SIG-M5 treated with dmso at 0.1 percent for 504 hours (cell line): ENCODE results near the gene MAPK8IP3.

Experiments used
- DNase-seq: peaks from one replicate; lab custom pipeline; 2025; ENCODE audit not compliant: unreplicated experiment; lab: John Stamatoyannopoulos, UW

Gene MAPK8IP3

DNA sequence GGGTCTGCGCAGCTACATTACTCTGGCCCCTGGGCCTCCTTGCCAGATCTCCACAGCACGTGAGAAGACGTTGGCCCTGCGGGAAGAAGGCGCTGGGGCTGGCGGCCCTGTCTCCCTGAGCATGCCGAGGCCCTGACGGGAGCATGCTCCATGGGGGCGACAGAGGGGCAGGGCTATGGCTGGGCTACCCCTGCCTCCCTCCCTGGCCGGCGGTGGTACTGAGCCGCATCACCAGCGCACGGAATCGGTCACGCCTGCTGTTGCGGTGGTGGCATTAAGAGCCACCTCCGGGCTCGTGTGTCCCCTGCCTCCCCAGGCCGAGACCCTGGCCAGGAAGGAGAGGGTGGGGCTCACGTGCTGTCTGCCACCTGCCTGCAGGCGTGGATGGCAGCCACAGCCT is 28.1 kb downstream of the MAPK8IP3 start:
- no peak for DNase-seq

DNA sequence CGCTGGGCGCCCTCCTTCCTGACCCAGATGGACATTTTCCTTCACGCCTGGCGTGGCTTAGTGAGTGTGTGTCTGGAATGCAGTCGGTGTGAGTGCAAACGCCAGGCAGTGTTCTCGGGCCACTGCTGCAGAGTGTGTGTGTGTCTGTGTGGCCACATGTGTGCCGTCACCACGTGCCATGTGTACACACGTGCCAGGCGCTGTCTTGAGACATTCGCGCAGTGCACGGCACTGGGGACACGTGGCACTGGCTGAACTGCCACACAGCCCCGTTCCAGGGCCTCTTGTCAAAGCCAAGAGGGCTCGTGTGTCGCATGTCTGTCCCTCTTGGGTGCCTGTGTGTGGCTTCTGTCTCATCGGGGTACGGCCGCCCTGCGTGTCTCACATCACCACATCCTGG is 28.8 kb downstream of the MAPK8IP3 start:
- DNase-seq: no peak

DNA sequence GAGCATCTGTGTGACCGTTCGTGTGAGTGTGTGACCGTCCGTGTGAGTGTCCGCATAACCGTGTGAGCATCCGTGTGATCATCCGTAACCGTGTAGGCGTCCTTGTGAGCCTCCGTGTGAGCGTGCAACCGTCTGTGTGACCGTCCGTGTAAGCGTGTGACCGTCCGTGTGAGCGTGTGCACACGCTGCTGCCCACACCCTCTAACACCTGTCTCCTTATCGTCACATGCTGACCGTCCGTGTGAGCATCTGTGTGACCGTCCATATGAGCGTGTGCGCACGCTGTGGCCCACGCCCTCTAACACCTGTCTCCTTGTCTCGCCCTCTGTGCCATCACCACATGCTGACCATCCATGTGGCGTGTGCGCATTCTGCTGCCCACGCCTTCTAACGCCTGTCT is 34.2 kb downstream of the MAPK8IP3 start:
- DNase-seq: no peak

DNA sequence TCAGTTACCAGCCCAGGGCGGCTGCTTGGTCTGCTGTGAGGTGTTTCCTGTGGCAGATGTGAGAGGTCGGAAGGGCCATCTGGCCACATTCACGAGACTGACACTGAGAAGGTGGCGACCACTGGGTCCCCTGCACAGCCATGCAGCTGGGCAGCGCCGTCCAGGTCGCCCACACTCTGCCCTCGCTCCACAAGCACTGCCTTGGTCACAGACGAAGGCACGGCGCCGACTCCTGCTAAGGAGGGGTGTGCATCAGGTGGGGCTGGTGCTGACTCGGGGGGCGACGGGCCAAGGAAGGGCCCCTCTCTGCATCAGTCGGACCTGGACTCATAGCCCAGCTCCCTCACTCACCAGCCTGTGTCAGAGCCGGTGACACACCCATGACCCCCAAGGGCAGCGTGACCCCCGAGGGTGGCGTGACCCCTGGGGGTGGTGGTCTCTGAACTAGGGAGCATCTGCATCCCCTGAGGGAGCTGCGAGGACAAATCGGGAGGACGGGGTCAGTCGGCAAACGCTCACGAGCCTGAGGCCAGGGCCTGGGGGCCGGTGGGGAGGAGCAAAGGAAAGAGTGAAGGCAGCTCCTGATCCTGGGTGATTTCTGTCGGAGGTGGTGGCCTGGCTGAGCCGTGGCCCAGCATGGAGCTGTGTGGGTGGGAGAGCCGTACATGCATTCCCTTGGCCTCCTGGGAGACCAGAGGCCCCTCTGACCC is 34.9 kb downstream of the MAPK8IP3 start:
- DNase-seq: no peak

DNA sequence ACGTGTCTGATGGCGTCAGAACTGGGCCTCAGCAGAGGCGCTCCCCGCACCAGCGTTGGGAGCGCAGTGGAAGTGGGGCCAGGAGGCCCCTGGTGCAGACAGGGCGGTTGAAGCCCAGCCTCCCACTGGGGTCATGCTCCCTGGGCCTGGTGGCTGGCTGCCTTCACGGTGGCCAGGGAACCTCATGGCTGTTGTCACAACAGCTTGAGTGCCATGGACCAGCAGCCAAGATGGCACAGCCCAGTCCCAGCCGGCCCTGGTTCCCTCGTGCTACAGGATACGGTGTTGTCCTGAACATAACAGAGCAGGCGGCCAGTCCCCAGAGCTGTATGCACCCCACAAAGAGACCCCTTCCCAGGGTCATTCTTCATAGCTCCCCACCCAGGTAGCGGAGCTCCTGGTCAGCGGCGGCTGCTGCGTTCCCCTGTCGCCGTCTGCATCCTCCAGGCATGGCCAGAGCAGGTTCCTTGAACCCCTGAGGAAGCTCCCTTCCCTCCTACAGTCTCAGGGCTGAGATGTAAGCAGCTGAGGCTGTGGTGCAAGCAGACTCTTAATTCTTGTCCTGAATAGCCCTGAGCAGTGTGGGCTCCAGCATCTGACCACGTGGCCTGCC is 35.7 kb downstream of the MAPK8IP3 start:
- DNase-seq: no peak

DNA sequence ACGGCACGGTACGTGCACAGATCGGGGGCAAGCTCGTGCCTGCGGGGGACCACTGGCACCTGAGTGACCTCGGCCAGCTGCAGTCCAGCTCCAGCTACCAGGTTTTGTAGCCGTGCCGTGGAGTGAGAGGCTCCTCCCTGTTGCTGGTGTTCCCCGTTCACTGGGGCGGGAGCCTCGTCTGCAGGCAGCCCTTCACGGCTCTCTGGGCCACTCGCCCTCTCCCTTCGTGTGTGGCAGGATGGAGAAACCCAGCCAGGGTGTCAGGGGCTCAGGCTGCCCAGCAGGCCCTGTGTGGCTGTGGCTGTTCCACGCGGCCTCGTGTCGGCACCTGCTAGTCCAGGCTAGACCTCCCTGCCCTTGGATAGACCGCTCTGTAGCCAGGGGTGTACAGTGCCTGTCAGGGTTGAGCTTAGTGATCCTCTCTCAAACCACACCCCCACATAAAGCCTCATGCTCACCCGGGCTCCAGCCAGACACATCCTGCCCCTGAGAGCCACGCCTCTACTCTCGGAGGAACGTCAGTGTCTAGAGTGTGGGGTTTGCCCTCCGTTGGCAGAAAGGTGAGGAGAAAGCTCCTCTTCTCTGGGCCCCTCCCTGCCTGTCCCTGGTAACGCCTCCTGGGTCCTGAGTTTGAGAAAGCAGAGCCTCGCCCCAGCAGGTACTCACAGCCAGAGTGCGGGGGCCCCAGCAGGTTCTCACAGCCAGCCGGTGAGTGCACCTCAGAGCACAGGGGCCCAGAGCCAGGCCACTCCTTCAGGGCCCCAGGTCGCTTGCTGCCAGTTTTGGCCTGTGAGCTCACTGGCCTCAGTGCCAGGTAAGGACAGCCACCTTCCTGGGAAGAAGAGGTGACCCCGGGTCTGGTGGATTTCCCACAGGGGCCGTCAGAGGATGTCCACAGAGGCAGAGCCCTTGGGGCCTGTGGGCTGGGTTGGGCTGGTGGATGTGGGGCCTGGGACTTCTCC is 37.7 kb downstream of the MAPK8IP3 start:
- DNase-seq: no peak

DNA sequence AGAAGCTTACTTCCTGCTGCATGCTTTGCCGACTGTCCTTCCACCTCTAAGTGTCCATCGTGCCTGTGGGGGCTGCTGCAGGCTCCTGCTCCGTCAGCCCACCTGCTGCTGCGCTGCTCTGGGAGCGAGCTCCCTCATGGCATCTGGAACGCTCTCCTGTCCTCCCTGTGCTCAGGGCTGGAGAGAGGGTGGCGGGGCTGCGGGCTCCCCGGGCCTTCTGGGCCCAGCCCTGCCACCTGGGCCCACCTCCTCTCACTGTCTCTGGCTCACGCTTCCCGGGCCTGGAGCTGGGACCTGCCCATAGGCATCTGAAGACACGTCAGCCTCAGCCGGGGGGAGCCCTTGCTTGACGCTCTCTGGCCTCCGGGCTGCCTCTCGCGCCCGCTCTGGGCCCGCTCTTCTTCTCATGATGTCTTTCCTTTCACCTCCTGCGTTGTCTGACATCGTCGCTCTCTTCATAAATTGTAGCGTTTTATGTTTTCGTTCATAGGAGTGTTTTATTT is 38.4 kb downstream of the MAPK8IP3 start:
- DNase-seq: no peak

DNA sequence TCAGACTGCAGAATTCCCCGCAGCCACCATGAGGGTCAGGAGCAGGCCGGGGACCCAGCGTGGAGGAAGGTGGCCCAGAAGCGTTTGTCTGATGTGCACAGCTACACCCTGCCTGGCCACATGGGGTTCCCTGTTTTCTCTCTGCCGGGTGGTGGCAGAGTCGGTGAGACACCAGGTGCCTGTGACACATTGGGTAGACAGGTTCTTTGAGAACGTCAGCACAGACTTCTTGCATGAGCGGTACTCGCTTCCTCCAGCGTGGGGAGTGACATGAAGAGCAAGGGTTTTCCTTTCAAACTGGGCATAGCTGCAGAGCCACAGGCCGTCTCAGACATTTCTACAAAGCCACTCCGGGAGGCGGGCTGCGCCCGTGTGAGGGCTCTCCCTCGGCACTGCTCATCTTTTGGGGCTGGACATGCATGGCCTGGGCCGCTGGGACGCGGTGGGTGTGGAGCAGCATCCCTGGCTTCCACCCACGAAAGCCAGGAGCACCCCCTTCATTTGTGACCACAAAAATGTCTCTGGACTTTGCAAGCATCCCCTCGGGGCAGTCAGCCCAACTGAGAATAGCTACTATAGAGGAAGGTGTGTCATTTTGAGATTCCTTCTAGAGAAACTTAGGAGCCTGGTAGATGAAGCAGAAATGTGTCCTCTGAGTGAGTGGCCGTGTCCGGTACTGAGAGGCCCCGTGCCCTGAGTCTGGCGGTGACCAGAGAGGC is 39.3 kb downstream of the MAPK8IP3 start:
- DNase-seq: no peak

DNA sequence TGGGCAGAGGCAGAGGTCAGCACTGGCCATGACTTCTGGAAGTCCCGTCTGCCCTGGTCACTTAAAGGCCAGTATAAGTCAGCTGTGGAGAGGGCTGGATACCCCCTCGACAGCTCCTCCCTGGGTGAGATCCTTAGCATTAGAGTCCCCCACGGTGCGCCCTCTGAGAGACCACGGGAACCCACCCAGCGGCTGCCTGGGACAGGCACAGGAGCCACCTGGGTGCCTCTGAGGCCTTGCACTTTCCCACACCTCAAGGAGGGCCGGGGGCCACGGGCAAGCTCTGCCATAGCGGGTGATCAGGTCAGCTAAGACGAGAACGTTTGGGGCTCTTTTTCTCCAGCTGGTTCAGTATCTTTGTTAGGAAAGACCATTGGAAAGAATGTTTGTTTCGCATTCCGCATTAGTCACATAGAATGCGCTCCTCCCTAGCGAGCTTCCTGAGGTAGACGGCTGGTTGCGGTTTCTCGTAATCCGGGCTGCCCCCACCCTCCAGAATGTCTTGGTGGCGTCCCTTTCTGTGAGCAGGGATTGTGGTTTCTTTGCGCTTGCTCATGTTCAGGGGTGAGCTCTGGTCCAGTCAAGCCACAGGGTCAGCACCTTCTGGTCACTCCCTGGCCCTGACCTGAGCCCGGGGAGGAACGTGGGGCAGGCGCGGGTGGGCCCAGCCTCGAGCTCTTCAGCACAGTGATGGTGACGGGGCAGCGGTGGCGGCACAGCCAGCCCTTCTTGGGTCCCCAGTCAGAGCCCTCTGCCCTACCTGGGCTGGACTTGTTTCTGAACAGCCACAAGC is 40.1 kb downstream of the MAPK8IP3 start:
- DNase-seq: no peak

DNA sequence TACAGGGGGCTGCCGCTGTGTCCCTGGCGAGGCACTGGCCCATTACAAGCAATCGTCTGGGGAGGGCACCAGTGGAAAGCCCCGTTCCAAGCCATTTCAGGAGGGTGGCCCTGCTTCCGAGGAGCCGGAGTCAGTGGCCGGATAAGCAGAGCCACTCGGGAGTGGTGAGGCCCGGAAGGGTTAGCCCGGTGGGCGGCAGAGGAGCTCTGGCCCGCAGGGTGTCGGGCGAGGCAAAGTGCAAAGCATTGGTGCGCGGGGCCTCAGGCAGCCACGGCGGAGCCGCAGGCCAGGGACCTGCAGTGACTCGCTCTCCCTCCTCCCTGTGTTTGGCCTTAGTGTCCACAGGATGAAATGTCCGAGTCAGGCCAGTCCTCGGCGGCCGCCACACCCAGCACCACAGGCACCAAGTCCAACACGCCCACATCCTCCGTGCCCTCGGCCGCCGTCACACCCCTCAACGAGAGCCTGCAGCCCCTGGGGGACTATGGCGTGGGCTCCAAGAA is 40.7 kb downstream of the MAPK8IP3 start:
- DNase-seq: no peak

DNA sequence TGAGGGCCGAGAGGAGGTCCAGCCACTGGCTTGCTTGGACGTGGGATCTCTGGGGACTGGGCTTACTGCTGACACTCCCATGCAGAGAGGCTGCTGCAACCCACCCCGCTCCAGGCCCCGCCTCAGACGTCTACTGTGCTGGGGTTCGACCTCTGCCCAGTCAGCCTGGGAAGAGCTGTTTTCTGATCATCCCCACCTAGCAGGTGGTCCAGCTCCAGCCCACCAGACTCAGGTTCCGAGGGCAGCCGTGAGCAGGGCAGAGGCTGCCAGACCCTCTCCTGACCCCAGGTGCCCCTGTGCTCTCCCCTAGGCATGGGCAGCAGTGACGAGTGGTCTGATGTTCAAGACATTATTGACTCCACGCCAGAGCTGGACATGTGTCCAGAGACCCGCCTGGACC is 41.9 kb downstream of the MAPK8IP3 start:
- no peak for DNase-seq

DNA sequence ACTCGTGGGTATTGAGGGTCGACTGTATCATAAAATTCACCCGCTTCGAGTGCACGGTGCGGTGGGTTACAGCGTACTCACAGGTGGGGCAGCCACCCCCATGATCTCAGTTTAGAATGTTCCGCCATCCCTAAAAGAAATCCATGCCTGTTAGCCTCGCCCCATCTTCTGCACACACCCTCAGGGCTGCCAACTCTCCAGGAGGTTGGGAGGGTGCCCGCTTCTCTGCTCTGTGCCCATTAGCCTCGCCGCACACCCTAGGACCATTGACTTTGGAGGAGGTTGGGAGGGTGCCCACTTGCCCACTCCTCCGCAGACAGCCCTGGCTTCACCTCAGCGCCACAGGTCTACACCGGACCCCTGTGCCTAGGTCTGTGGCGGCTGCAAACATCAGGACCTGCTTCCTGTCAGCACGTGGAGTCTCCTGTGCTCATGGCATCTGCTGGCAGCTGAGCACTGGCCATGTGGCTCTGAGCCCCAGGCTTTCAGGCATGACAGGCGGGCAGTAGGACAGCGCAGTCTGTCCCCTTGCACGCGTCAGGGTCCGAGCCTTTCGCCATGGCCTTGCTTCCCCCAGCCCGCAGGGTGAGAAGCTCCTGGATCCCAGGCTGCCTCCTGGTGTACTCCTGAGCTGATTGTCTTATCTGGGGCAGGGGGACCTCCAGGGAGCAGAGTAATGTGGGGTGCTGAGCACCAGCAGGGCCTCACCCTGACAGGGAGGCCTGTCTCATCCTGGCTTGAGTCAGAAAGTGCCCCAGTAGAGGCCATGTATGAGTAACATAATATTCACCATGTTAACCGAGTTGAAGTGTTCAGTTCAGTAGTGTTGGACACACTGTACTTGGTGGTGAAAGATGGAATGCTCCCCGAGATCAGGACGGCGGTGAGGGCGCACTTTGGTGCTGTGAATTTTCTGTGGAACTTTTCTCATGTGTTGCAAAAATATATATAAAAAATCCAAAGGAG is 43.4 kb downstream of the MAPK8IP3 start:
- no peak for DNase-seq

DNA sequence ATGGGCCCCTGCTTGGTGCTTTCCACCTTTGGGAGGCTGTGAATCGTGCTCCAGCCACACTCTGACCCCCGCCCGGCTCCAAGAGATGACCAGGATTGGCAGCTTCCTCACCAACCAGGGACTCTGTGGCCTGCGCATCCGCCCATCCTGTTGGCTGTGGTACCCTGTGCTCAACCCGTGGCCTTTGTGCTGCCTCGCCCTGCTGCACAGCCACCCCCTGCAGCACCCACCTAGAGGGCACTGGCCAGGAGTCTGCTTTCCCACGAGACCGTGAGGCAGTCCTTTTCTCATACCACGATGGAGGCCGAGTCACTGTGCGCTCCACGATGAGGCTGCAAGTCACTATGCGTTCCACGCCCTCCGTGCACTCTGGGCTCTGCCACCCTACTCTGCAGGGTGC is 46.0 kb downstream of the MAPK8IP3 start:
- no peak for DNase-seq

DNA sequence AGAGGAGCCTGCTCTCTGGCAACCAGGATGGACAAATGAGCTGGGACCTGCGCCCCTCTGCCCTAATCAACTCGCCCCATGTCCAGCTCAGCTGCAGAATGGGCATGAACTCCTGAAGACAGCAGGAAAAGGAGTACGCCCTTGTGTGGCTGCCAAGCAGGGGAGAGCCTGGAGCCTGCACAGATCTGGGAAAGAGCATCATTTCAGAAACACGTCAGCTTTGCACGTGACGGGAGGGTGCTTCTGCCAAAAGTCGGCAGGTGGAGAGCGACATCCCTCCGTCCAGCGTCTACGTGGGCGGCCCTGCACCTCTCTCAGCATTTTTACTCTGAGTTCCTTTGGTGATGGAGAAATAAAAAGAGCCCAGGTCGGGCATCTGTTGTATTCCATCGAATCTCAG is 46.9 kb downstream of the MAPK8IP3 start:
- DNase-seq: no peak

DNA sequence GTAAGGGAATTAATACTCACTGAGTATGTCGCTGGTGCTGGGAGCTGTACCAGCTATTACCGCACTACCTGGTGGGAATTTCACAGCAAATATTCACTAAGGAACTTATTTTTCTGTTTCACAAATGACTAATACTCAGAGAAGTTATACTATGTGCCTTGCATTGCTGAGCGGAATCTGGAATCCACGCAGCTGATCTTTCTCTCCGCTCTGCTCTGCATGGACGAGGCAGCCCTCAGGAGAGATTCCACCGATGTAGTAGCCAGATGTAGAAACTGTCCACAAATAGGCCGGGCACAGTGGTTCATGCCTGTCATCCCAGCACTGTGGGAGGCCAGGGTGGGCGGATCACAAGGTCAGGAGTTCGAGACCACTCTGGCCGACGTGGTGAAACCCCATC is 48.2 kb downstream of the MAPK8IP3 start:
- DNase-seq: no peak

DNA sequence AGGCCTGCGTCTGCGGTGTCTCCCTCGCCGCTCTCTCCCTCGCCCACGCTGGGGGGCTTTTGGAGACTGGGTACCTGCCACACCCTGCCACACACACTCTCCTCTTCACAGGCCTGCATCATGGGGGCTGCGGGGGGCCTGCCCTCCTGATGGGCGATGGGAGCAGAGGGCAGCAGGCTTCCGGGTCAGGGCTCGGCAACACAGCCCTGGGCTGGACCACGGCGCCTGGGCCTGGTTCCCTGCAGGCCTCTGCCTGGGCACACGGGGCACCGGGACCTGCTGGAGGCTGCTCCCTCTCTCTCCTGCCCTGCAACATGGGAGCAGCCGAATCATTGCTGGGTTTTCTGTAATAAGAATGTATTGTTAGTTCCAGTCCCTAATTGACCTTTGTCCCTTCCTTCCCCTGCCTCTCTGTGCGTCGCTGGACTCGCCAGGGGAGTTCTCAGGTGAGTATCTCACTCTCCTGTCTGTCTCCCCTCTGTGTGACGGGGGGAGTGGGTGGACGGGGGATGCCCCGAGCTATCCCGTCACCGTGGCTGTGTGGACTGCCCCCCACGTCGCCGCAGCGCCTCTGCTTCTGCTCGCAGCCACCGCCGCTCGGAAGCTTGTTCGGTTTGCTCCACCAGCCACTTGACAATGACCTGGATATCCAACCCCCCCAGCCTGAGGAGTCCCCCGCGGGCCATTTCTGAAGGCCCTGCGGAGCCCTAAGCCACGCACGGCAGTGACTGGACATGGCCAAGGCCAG is 51.9 kb downstream of the MAPK8IP3 start:
- no peak for DNase-seq

DNA sequence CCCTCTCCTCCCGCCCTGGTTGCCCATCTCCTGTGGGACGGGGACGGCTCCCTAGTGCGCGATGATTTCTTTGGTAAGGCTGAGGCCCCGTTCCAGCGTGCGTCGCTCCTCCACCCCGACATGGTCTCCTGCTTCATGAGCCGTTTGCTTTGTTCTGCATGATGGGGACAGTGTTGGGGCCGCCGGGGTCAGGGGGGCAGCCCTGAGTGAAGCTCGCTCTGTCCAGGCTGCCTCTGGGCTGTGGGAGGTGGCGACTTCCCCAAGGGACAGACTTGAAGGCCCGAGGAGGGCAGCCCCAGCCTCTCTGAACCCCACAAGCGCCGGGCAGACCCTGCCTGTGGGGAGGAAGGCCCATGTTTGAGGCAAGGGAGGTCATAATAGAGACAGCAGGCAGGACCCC is 52.9 kb downstream of the MAPK8IP3 start:
- no peak for DNase-seq

DNA sequence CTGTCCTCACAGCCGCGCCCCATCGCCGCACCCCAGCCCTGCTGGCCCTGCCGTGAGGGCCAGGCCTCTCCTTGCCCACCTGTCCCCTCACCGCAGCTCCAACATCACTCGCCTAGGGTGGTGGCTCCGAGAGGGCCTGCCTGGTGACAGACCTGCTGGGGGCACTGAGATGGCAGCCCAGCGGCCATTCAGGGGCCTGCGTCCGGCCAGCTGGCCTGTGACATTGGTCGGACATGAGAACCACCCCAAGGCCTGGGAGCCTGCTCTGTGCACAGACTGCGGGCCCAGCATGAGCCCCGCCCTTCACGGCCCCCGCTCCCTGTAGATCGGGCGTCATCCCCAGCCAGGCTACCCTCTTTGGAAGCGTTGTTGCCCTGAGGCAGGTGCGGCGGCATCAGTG is 53.5 kb downstream of the MAPK8IP3 start:
- DNase-seq: no peak
